Mesenchymal stem cell (in vitro differentiated cells and primary cell): ENCODE measurements around the gene COX10.

Experiments used
- DNase-seq: peaks from one replicate; pipeline ENCODE4 v3.0.0-alpha.2; 2013
- H2AFZ ChIP-seq: one replicate; pipeline ENCODE4 v1.6.1; 2013; ENCODE audit warnings: low read depth, mild to moderate bottlenecking, control low read depth, inconsistent platforms, low read length, moderate library complexity
- H2AK5ac ChIP-seq: 2 replicates; pipeline ENCODE4 v1.6.1; 2013; ENCODE audit warnings: low read length, moderate library complexity, mild to moderate bottlenecking, inconsistent platforms; ENCODE audit not compliant: severe bottlenecking
- H2BK120ac ChIP-seq: one replicate; pipeline ENCODE4 v1.6.1; 2013; ENCODE audit warnings: low read depth, mild to moderate bottlenecking, inconsistent platforms, low read length, moderate library complexity
- H2BK12ac ChIP-seq, 2 experiments: one replicate each; pipeline ENCODE4 v1.6.1; 2013; ENCODE audit warnings: inconsistent platforms in 2 of 2, low read length in 2 of 2, mild to moderate bottlenecking in 2 of 2, moderate library complexity in 2 of 2, control low read depth in 1 of 2
- H2BK15ac ChIP-seq: one replicate; pipeline ENCODE4 v1.6.1; 2013; ENCODE audit warnings: mild to moderate bottlenecking, low read depth, inconsistent platforms; ENCODE audit not compliant: poor library complexity, severe bottlenecking
- H2BK5ac ChIP-seq: 2 replicates; pipeline ENCODE4 v1.6.1; 2013; ENCODE audit warnings: low read depth, mild to moderate bottlenecking, low read length, control low read depth, inconsistent platforms; ENCODE audit not compliant: poor library complexity, severe bottlenecking
- H3K14ac ChIP-seq, 2 experiments: one replicate each; pipeline ENCODE4 v1.6.1; 2013; ENCODE audit warnings: inconsistent platforms in 2 of 2, low read length in 2 of 2, control low read depth in 1 of 2, mild to moderate bottlenecking in 1 of 2, moderate library complexity in 1 of 2
- H3K18ac ChIP-seq, 2 experiments: one replicate each; pipeline ENCODE4 v1.6.1; 2013; ENCODE audit warnings: inconsistent platforms in 2 of 2, low read length in 2 of 2, control low read depth in 1 of 2, low read depth in 1 of 2, mild to moderate bottlenecking in 1 of 2
- H3K23ac ChIP-seq, 2 experiments: one replicate each; pipeline ENCODE4 v1.6.1; 2013; ENCODE audit warnings: inconsistent platforms in 2 of 2, low read length in 2 of 2, mild to moderate bottlenecking in 2 of 2, moderate library complexity in 2 of 2, control low read depth in 1 of 2
- H3K27ac ChIP-seq: 2 replicates; pipeline ENCODE4 v1.5.1; 2013; ENCODE audit warnings: mild to moderate bottlenecking, moderate library complexity, low read length, control low read depth, inconsistent platforms; ENCODE audit not compliant: poor library complexity, severe bottlenecking
- H3K27me3 ChIP-seq, 2 experiments: 2 replicates each; pipeline versions ENCODE4 v1.6.1 to v1.7.0; 2013; ENCODE audit warnings: low read length in 2 of 2, mild to moderate bottlenecking in 2 of 2, moderate library complexity in 2 of 2, control low read depth in 1 of 2, inconsistent platforms in 1 of 2; ENCODE audit not compliant: control insufficient read depth in 1 of 2, insufficient read depth in 1 of 2
- H3K36me3 ChIP-seq, 2 experiments: 2 replicates each; pipeline versions ENCODE4 v1.6.1 to v1.7.0; 2013; ENCODE audit warnings: low read length in 2 of 2, control low read depth in 1 of 2, inconsistent platforms in 1 of 2, low read depth in 1 of 2, mild to moderate bottlenecking in 1 of 2; ENCODE audit not compliant: insufficient read depth in 2 of 2, control insufficient read depth in 1 of 2
- H3K4ac ChIP-seq, 2 experiments: one replicate each; pipeline ENCODE4 v1.6.1; 2013; ENCODE audit warnings: inconsistent platforms in 2 of 2, low read length in 2 of 2, mild to moderate bottlenecking in 2 of 2, moderate library complexity in 2 of 2, control low read depth in 1 of 2, low read depth in 1 of 2
- H3K4me1 ChIP-seq: 2 replicates; pipeline ENCODE4 v1.6.1; 2013; ENCODE audit warnings: low read depth, low read length, control low read depth; ENCODE audit not compliant: control insufficient read depth, insufficient read depth
- H3K4me2 ChIP-seq: 2 replicates; pipeline ENCODE4 v1.6.1; 2013; ENCODE audit warnings: low read length, mild to moderate bottlenecking, inconsistent platforms; ENCODE audit not compliant: poor library complexity, severe bottlenecking
- H3K4me3 ChIP-seq, 2 experiments: 2 replicates each; pipeline versions ENCODE4 v1.5.1 to v1.7.0; 2013; ENCODE audit warnings: low read length in 2 of 2, mild to moderate bottlenecking in 2 of 2, control low read depth in 1 of 2, low read depth in 1 of 2; ENCODE audit not compliant: insufficient read depth in 1 of 2
- H3K79me1 ChIP-seq: replicated peaks from 2 replicates; pipeline ENCODE4 v1.6.1; 2013; ENCODE audit warnings: mild to moderate bottlenecking, control low read depth, low read length, inconsistent platforms; ENCODE audit not compliant: poor library complexity, severe bottlenecking
- H3K9ac ChIP-seq: 2 replicates; pipeline ENCODE4 v1.7.0; 2013; ENCODE audit warnings: mild to moderate bottlenecking, low read length, moderate library complexity
- H3K9me3 ChIP-seq: 2 replicates; pipeline ENCODE4 v1.7.0; 2013; ENCODE audit warnings: mild to moderate bottlenecking, low read length; ENCODE audit not compliant: control insufficient read depth
- H4K8ac ChIP-seq: one replicate; pipeline ENCODE4 v1.6.1; 2013; ENCODE audit warnings: inconsistent platforms, mild to moderate bottlenecking, low read length, moderate library complexity
- H4K91ac ChIP-seq: one replicate; pipeline ENCODE4 v1.6.1; 2013; ENCODE audit warnings: mild to moderate bottlenecking, low read length, inconsistent platforms
- WGBS: methylation state at CpG from one replicate; pipeline ENCODE4 v1.1.7; 2013; ENCODE audit warnings: mixed read lengths; 5-methylcytosine and 5-hydroxymethylcytosine counted together

The COX10 gene

GRCh38 chr17:14212401-14212800 is 143.1 kb downstream of the COX10 start:
- 97% methylated on average over 11 of the region's 12 CpGs for WGBS
- no peak overlapping the region for H3K4ac ChIP-seq
- H3K18ac ChIP-seq, result no peak overlapping the region
- H2AFZ ChIP-seq, result no peak overlapping the region
- no peak overlapping the region for H2BK12ac ChIP-seq
- H3K27me3 ChIP-seq, result no peaks in the 10 kb centered on the region
- peaks cover 21 to 23% of the 10 kb centered on the region in 2 experiments for H3K36me3 ChIP-seq
- no peak overlapping the region for H2AK5ac ChIP-seq
- H2BK120ac ChIP-seq, result no peak overlapping the region
- H3K23ac ChIP-seq, result no peak overlapping the region
- H3K79me1 ChIP-seq, result no peaks in the 10 kb centered on the region
- H3K4me2 ChIP-seq, result no peak overlapping the region
- H4K91ac ChIP-seq, result no peak overlapping the region
- no peak overlapping the region for H3K14ac ChIP-seq
- no peak overlapping the region for H3K27ac ChIP-seq
- no peak overlapping the region for H3K4me3 ChIP-seq
- no peak overlapping the region for H3K9ac ChIP-seq
- no peak overlapping the region for H2BK15ac ChIP-seq
- H3K9me3 ChIP-seq, result no peaks in the 10 kb centered on the region
- no peak overlapping the region for H4K8ac ChIP-seq
- no peak overlapping the region for H2BK5ac ChIP-seq
- no peak for DNase-seq
- H3K4me1 ChIP-seq, result no peaks in the 10 kb centered on the region

- 100% methylated on average over 2 of the region's 2 CpGs for WGBS
- no peak overlapping the region for H3K4me2 ChIP-seq
- no peak overlapping the region for H2BK12ac ChIP-seq
- no peak overlapping the region for H2BK15ac ChIP-seq
- H3K9me3 ChIP-seq, result no peaks in the 10 kb centered on the region
- H3K4me3 ChIP-seq, result no peak overlapping the region
- H3K4me1 ChIP-seq, result no peaks in the 10 kb centered on the region
- H3K27ac ChIP-seq, result no peak overlapping the region
- H4K8ac ChIP-seq, result no peak overlapping the region
- H4K91ac ChIP-seq, result no peak overlapping the region
- no peak overlapping the region for H2BK120ac ChIP-seq
- H3K27me3 ChIP-seq, result no peaks in the 10 kb centered on the region
- H3K23ac ChIP-seq, result no peak overlapping the region
- no peak overlapping the region for H2BK5ac ChIP-seq
- peaks cover 8 to 14% of the 10 kb centered on the region in 2 experiments for H3K36me3 ChIP-seq
- H3K14ac ChIP-seq, result no peak overlapping the region
- H2AK5ac ChIP-seq, result no peak overlapping the region
- no peak overlapping the region for H2AFZ ChIP-seq
- no peak overlapping the region for H3K18ac ChIP-seq
- H3K79me1 ChIP-seq, result no peaks in the 10 kb centered on the region
- no peak overlapping the region for H3K9ac ChIP-seq
- DNase-seq, result no peak
- H3K4ac ChIP-seq, result no peak overlapping the region
Observed at GRCh38 chr17:14214271-14214670, 145.0 kb downstream of the COX10 start.

DNA sequence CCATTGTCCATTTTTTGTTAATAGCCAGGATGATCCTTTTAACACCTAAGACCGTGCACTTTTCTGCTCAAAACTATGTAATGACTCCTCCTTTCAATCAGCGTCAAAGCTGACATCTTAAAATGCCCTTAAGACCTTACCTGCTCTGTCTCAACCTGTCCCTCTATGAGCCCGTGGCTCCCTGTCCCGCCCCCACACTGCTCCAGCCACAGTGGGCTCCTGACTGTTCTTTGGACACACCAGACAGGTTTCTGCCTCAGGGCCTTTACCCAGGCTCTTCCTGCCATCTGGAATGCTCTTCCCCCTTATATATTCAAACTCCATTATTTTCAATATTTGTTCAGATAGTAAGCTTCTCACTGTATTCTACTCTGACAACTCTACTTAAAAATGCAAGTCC is 153.3 kb downstream of the COX10 start:
- Histone ChIP-seq H2BK5ac (no peak overlapping the region), H3K27me3 (no peaks in the 10 kb centered on the region), H2AFZ (no peak overlapping the region), H2BK15ac (no peak overlapping the region), H4K91ac (no peak overlapping the region), H3K4me1 (no peaks in the 10 kb centered on the region), H3K9me3 (no peaks in the 10 kb centered on the region), H3K36me3 (no peaks in the 10 kb centered on the region), H3K27ac (no peak overlapping the region), H2BK12ac (no peak overlapping the region), H3K9ac (no peak overlapping the region), H3K4ac (no peak overlapping the region), H3K79me1 (no peaks in the 10 kb centered on the region), H3K14ac (no peak overlapping the region), H3K18ac (no peak overlapping the region), H2BK120ac (no peak overlapping the region), H2AK5ac (no peak overlapping the region), H3K23ac (no peak overlapping the region), H4K8ac (no peak overlapping the region), H3K4me2 (no peak overlapping the region), H3K4me3 (no peak overlapping the region)
- WGBS, result 96% methylated on average over 4 of the region's 4 CpGs
- DNase-seq, result no peak

DNA sequence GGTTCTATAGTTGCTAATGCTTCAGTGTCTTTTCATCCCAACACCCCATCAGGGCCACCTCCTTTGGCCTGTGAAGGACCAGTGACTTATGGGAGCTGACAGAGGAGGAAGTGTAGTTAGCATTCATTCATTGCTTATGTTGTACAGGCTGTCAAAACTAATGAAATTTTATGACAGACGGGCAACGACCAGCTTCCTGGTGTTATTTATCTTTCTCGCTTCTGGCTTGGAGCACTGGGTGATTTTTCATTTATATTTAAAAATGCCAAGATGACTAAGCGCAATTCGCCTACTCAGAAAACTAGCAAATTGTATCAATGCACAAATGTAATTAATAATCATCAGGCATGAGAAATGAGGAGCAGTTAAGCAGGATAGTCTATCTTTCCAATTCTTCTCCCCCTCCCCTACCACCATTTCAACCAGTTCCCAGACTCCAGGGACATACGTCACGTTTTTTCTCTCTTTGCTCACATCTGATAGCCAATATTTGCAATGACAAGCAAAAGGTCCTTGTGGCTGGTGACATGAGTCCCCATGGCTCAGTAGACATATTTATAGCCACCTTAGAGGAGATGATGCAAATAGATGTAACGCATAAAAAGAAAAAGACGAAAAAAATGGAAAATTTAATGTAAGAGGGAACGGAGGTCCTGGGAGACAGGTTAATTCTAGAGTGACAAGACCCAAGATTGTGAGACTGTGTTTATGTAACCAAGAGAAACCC is 156.1 kb downstream of the COX10 start:
- Histone ChIP-seq H3K27ac (no peak overlapping the region), H2BK12ac (no peak overlapping the region), H2BK5ac (no peak overlapping the region), H3K36me3 (no peaks in the 10 kb centered on the region), H2AK5ac (no peak overlapping the region), H4K91ac (no peak overlapping the region), H3K79me1 (no peaks in the 10 kb centered on the region), H3K4me1 (no peaks in the 10 kb centered on the region), H3K14ac (no peak overlapping the region), H3K9me3 (no peaks in the 10 kb centered on the region), H3K4ac (no peak overlapping the region), H3K27me3 (no peaks in the 10 kb centered on the region), H4K8ac (no peak overlapping the region), H2BK15ac (no peak overlapping the region), H3K9ac (no peak overlapping the region), H2AFZ (no peak overlapping the region), H3K4me2 (no peak overlapping the region), H3K18ac (no peak overlapping the region), H2BK120ac (no peak overlapping the region), H3K4me3 (no peak overlapping the region), H3K23ac (no peak overlapping the region)
- WGBS, result 83% methylated on average over 8 of the region's 10 CpGs
- DNase-seq, result no peak
